H9 (cell line): ENCODE measurements around the gene KIF1A. TPM values are rescaled to one million over a fixed set of nuclear protein-coding genes. Genes with fewer than 3 reads are reported as not detected.

Source experiments
- DNase-seq: peaks from one replicate; pipeline ENCODE4 v3.0.0-alpha.2; 2017
- H2AFZ ChIP-seq: one replicate; pipeline ENCODE4 v1.6.1; 2013; ENCODE audit warnings: mild to moderate bottlenecking, low read length, control low read depth, moderate library complexity
- H2AK5ac ChIP-seq: 2 replicates; pipeline ENCODE4 v1.6.1; 2013; ENCODE audit warnings: low read length, control low read depth, mixed read lengths; ENCODE audit not compliant: insufficient read length
- H2BK120ac ChIP-seq: one replicate; pipeline ENCODE4 v1.6.1; 2013; ENCODE audit warnings: low read depth, mild to moderate bottlenecking, low read length, control low read depth, inconsistent platforms; ENCODE audit not compliant: poor library complexity, severe bottlenecking
- H2BK12ac ChIP-seq: 2 replicates; pipeline ENCODE4 v1.6.1; 2013; ENCODE audit warnings: low read length, control low read depth, mixed read lengths, low read depth; ENCODE audit not compliant: insufficient read length
- H2BK15ac ChIP-seq: 2 replicates; pipeline ENCODE4 v1.6.1; 2013; ENCODE audit warnings: low read depth, low read length, control low read depth
- H2BK20ac ChIP-seq: one replicate; pipeline ENCODE4 v1.6.1; 2013; ENCODE audit warnings: low read depth, mild to moderate bottlenecking, low read length, control low read depth, inconsistent platforms; ENCODE audit not compliant: poor library complexity, severe bottlenecking
- H2BK5ac ChIP-seq: 2 replicates; pipeline ENCODE4 v1.6.1; 2013; ENCODE audit warnings: low read length, control low read depth, mixed read lengths; ENCODE audit not compliant: insufficient read length
- H3K14ac ChIP-seq: 2 replicates; pipeline ENCODE4 v1.6.1; 2013; ENCODE audit warnings: low read length, control low read depth; ENCODE audit not compliant: insufficient read depth
- H3K18ac ChIP-seq: 2 replicates; pipeline ENCODE4 v1.6.1; 2013; ENCODE audit warnings: low read depth, mild to moderate bottlenecking, mixed read lengths, low read length, control low read depth; ENCODE audit not compliant: insufficient read length
- H3K23ac ChIP-seq: 2 replicates; pipeline ENCODE4 v1.6.1; 2013; ENCODE audit warnings: low read length, control low read depth, mixed read lengths, low read depth; ENCODE audit not compliant: insufficient read length
- H3K23me2 ChIP-seq: 2 replicates; pipeline ENCODE4 v1.6.1; 2013; ENCODE audit warnings: low read depth, mild to moderate bottlenecking, mixed read lengths, low read length, control low read depth; ENCODE audit not compliant: insufficient read length, poor library complexity, severe bottlenecking
- H3K27ac ChIP-seq: 2 replicates; pipeline ENCODE4 v1.5.1; 2013; ENCODE audit warnings: low read length, control low read depth, mixed read lengths, low read depth; ENCODE audit not compliant: insufficient read length
- H3K27me3 ChIP-seq: 2 replicates; pipeline ENCODE4 v1.6.1; 2013; ENCODE audit warnings: low read length, control low read depth, inconsistent platforms; ENCODE audit not compliant: insufficient read depth
- H3K4ac ChIP-seq: 2 replicates; pipeline ENCODE4 v1.6.1; 2013; ENCODE audit warnings: low read depth, mild to moderate bottlenecking, control low read depth, inconsistent platforms, low read length, moderate library complexity
- H3K4me1 ChIP-seq: 2 replicates; pipeline ENCODE4 v1.6.1; 2013; ENCODE audit warnings: low read length, control low read depth, inconsistent platforms; ENCODE audit not compliant: insufficient read depth
- H3K4me2 ChIP-seq: 2 replicates; pipeline ENCODE4 v1.6.1; 2013; ENCODE audit warnings: low read length, control low read depth, mixed read lengths; ENCODE audit not compliant: insufficient read length, insufficient read depth
- H3K56ac ChIP-seq: 2 replicates; pipeline ENCODE4 v1.6.1; 2013; ENCODE audit warnings: low read depth, mild to moderate bottlenecking, mixed read lengths, low read length, control low read depth; ENCODE audit not compliant: insufficient read length
- H3K79me1 ChIP-seq: 2 replicates; pipeline ENCODE4 v1.6.1; 2013; ENCODE audit warnings: low read depth, mild to moderate bottlenecking, moderate library complexity, low read length, control low read depth, inconsistent platforms; ENCODE audit not compliant: insufficient read depth, poor library complexity, severe bottlenecking
- H3K79me2 ChIP-seq: 2 replicates; pipeline ENCODE4 v1.6.1; 2013; ENCODE audit warnings: low read length, control low read depth, inconsistent platforms; ENCODE audit not compliant: insufficient read depth
- H3K9ac ChIP-seq: 2 replicates; pipeline ENCODE4 v1.6.1; 2013; ENCODE audit warnings: low read length, control low read depth, mixed read lengths; ENCODE audit not compliant: insufficient read length; ENCODE audit errors: extremely low read depth
- H3K9me3 ChIP-seq: one replicate; pipeline ENCODE4 v1.6.1; 2013; ENCODE audit warnings: low read depth, low read length, inconsistent platforms; ENCODE audit not compliant: control insufficient read depth
- H3T11ph ChIP-seq: one replicate; pipeline ENCODE4 v1.6.1; 2013; ENCODE audit warnings: mild to moderate bottlenecking, low read length, control low read depth, inconsistent platforms
- H4K20me1 ChIP-seq: one replicate; pipeline ENCODE4 v1.6.1; 2013; ENCODE audit not compliant: control insufficient read depth, insufficient read length, insufficient read depth
- H4K5ac ChIP-seq: 2 replicates; pipeline ENCODE4 v1.6.1; 2013; ENCODE audit warnings: low read depth, mild to moderate bottlenecking, mixed read lengths, low read length, control low read depth; ENCODE audit not compliant: insufficient read length
- H4K8ac ChIP-seq: replicated peaks from 2 replicates; pipeline ENCODE4 v1.6.1; 2013; ENCODE audit warnings: low read length, control low read depth, mixed read lengths, low read depth; ENCODE audit not compliant: insufficient read length
- H4K91ac ChIP-seq: 2 replicates; pipeline ENCODE4 v1.6.1; 2013; ENCODE audit warnings: low read depth, mild to moderate bottlenecking, moderate library complexity, mixed read lengths, low read length, control low read depth; ENCODE audit not compliant: insufficient read length
- H3K27ac Mint-ChIP-seq, 3 experiments: 2 replicates in 2 of 3; 3 replicates in 1 of 3; pipeline ENCODE4 v1.8.0; 2020 to 2021; ENCODE audit warnings: mixed read lengths in 3 of 3, mild to moderate bottlenecking in 1 of 3, moderate library complexity in 1 of 3
- H3K27me3 Mint-ChIP-seq: 2 replicates; pipeline ENCODE4 v1.8.0; 2021; ENCODE audit warnings: low read depth, mild to moderate bottlenecking, moderate library complexity, mixed read lengths
- H3K36me3 Mint-ChIP-seq, 3 experiments: 2 replicates in 2 of 3; 3 replicates in 1 of 3; pipeline ENCODE4 v1.8.0; 2020 to 2021; ENCODE audit warnings: low read depth in 3 of 3, mixed read lengths in 3 of 3; ENCODE audit not compliant: insufficient read depth in 1 of 3
- H3K4me1 Mint-ChIP-seq, 2 experiments: 2 replicates each; pipeline ENCODE4 v1.8.0; 2020; ENCODE audit warnings: mixed read lengths in 2 of 2
- H3K4me3 Mint-ChIP-seq, 2 experiments: 2 replicates in 1 of 2; 3 replicates in 1 of 2; pipeline ENCODE4 v1.8.0; 2020 to 2021; ENCODE audit warnings: mild to moderate bottlenecking in 2 of 2, mixed read lengths in 2 of 2, moderate library complexity in 1 of 2
- H3K9me3 Mint-ChIP-seq, 2 experiments: 2 replicates in 1 of 2; 3 replicates in 1 of 2; pipeline ENCODE4 v1.8.0; 2020; ENCODE audit warnings: mild to moderate bottlenecking in 2 of 2, mixed read lengths in 2 of 2, moderate library complexity in 1 of 2
- CTCF ChIP-seq: fragments of 200-600 bp; sonication (generic); conservative IDR thresholded peaks from 3 replicates; pipeline ENCODE4 v1.8.0; 2021; ENCODE audit warnings: antibody characterized with exemption, mild to moderate bottlenecking
- WGBS: extraction: QIAGEN DNeasy Blood & Tissue Kit; methylation state at CpG from one replicate; pipeline ENCODE4 v1.1.7; 2013; ENCODE audit warnings: missing lambda C conversion rate, low lambda C conversion rate, mixed read lengths; ENCODE audit not compliant: insufficient read length; ENCODE audit errors: extremely low coverage; 5-methylcytosine and 5-hydroxymethylcytosine counted together
- total RNA-seq: library from RNA; stranded (reverse); gene quantifications from 2 replicates; pipeline ENCODE4 v1.2.1, GENCODE V29; 2021

Gene KIF1A
- total RNA-seq, 1 experiment from 2014 or later = 204 TPM

- Histone ChIP-seq H3T11ph (no peak overlapping the region), H2AK5ac (no peak overlapping the region), H3K79me1 (peaks cover 20% of the 10 kb centered on the region), H4K5ac (no peak overlapping the region), H3K14ac (no peak overlapping the region), H3K18ac (no peak overlapping the region), H3K23me2 (no peaks in the 10 kb centered on the region), H4K91ac (no peak overlapping the region), H3K4ac (no peak overlapping the region), H2AFZ (no peak overlapping the region), H2BK120ac (no peak overlapping the region), H3K9me3 (no peaks in the 10 kb centered on the region), H3K56ac (no peak overlapping the region), H3K9ac (no peak overlapping the region), H3K79me2 (peaks cover 23% of the 10 kb centered on the region; the same call in 1 of the 2 replicates), H3K27ac (no peak overlapping the region), H2BK12ac (no peak overlapping the region), H3K23ac (no peak overlapping the region), H3K4me2 (no peak overlapping the region), H4K20me1 (peaks cover 2% of the 10 kb centered on the region), H3K4me1 (no peaks in the 10 kb centered on the region), H4K8ac (no peak overlapping the region), H2BK20ac (no peak overlapping the region), H2BK15ac (no peak overlapping the region), H3K27me3 (no peaks in the 10 kb centered on the region), H2BK5ac (no peak overlapping the region)
- peaks cover 19 to 33% of the 10 kb centered on the region in 2 experiments for H3K4me1 Mint-ChIP-seq
- no CpG with 5 or more reads among the region's 19 CpGs for WGBS
- 0 out of 5 replicates have a peak, but pooled peaks cover 0 to 3% of the 10 kb centered on the region in 2 experiments for H3K9me3 Mint-ChIP-seq
- TF ChIP-seq CTCF = no peak
- H3K36me3 Mint-ChIP-seq = peaks cover 29 to 59% (median 46%) of the 10 kb centered on the region in 3 experiments
- DNase-seq = no peak
- H3K27ac Mint-ChIP-seq = peak overlapping the region in 2 of 3 experiments; percentile 43 to 63; a peak in 3 of 7 replicates
- peak overlapping the region in 1 of 2 experiments; percentile 7; a peak in 1 of 5 replicates for H3K4me3 Mint-ChIP-seq
- no peaks in the 10 kb centered on the region for H3K27me3 Mint-ChIP-seq
Observed at GRCh38 chr2:240796543-240797499, 23.2 kb downstream of the KIF1A start.
